WTC11 (cell line): ENCODE measurements around the gene NCKAP5. TPM values are rescaled to one million over a fixed set of nuclear protein-coding genes. Genes with fewer than 3 reads are reported as not detected.

Experiments
- ATAC-seq: fragments of 200-7000 bp; cut with Tn5 transposase; 2 replicates; pipeline ENCODE4 v1.10.0; 2021; ENCODE audit warnings: mild to moderate bottlenecking, moderate library complexity
- CTCF ChIA-PET: fragments of 300-600 bp; sonication (Branson Sonifier 250); formaldehyde crosslinking; loops from one replicate; lab custom pipeline; 2021; ENCODE audit warnings: antibody characterized with exemption; lab: Charles Lee
- POLR2A ChIA-PET: fragments of 350-600 bp; sonication (Branson Sonifier 250); formaldehyde crosslinking; loops from one replicate; lab custom pipeline; 2021; ENCODE audit warnings: antibody characterized with exemption; lab: Charles Lee
- DNase-seq: peaks from one replicate; pipeline ENCODE4 v3.0.0; 2021; ENCODE audit warnings: low spot score
- H3K27ac Mint-ChIP-seq: 2 replicates; pipeline ENCODE4 v1.8.0; 2021; ENCODE audit warnings: mixed read lengths
- H3K27me3 Mint-ChIP-seq: 2 replicates; pipeline ENCODE4 v1.8.0; 2021; ENCODE audit warnings: low read depth, mild to moderate bottlenecking, moderate library complexity, mixed read lengths
- H3K36me3 Mint-ChIP-seq: 2 replicates; pipeline ENCODE4 v1.8.0; 2021; ENCODE audit warnings: mixed read lengths
- H3K4me1 Mint-ChIP-seq: 2 replicates; pipeline ENCODE4 v1.8.0; 2022; ENCODE audit warnings: mixed read lengths
- H3K4me3 Mint-ChIP-seq: 2 replicates; pipeline ENCODE4 v1.8.0; 2021; ENCODE audit warnings: mild to moderate bottlenecking, moderate library complexity, mixed read lengths
- H3K9me3 Mint-ChIP-seq: 2 replicates; pipeline ENCODE4 v1.8.0; 2021; ENCODE audit warnings: mixed read lengths
- ATF6 ChIP-seq: sonication (generic); formaldehyde crosslinking; IDR thresholded peaks from 2 replicates; pipeline ENCODE4 v1.8.1; 2023; ENCODE audit warnings: mild to moderate bottlenecking, missing genetic modification reagents
- CBFB ChIP-seq: sonication (generic); formaldehyde crosslinking; IDR thresholded peaks from 2 replicates; pipeline ENCODE4 v1.8.1; 2022; ENCODE audit warnings: mild to moderate bottlenecking, low read depth, missing genetic modification reagents
- CTCF ChIP-seq: fragments of 200-600 bp; IDR thresholded peaks from 2 replicates; pipeline ENCODE4 v1.8.0; 2022; ENCODE audit warnings: antibody characterized with exemption
- FOXJ3 ChIP-seq: sonication (generic); formaldehyde crosslinking; IDR thresholded peaks from 2 replicates; pipeline ENCODE4 v1.9.0; 2021; ENCODE audit warnings: missing genetic modification reagents, mild to moderate bottlenecking, borderline replicate concordance
- FOXP4 ChIP-seq: sonication (generic); formaldehyde crosslinking; IDR thresholded peaks from 2 replicates; pipeline ENCODE4 v1.8.0; 2022; ENCODE audit warnings: mild to moderate bottlenecking, missing genetic modification reagents
- GTF2I ChIP-seq: fragments of 250-450 bp; sonication (Bioruptor Pico); conservative IDR thresholded peaks from 2 replicates; pipeline ENCODE4 v1.4.0; 2021; ENCODE audit warnings: mild to moderate bottlenecking
- MXD4 ChIP-seq: fragments of 250-450 bp; sonication (Bioruptor Pico); IDR thresholded peaks from 2 replicates; pipeline ENCODE4 v1.8.0; 2021; ENCODE audit warnings: mild to moderate bottlenecking, moderate library complexity, borderline replicate concordance
- NFYB ChIP-seq: sonication (generic); formaldehyde crosslinking; conservative IDR thresholded peaks from 2 replicates; pipeline ENCODE4 v1.8.0; 2022; ENCODE audit warnings: low read depth, missing genetic modification reagents
- NR3C1 ChIP-seq: sonication (generic); formaldehyde crosslinking; conservative IDR thresholded peaks from 2 replicates; pipeline ENCODE4 v1.8.1; 2023; ENCODE audit warnings: low read depth, mild to moderate bottlenecking, missing genetic modification reagents
- RELA ChIP-seq: sonication (generic); formaldehyde crosslinking; IDR thresholded peaks from 2 replicates; pipeline ENCODE4 v1.8.1; 2022; ENCODE audit warnings: missing genetic modification reagents, mild to moderate bottlenecking, borderline replicate concordance
- RORB ChIP-seq: fragments of 250-450 bp; sonication (Bioruptor Pico); IDR thresholded peaks from 2 replicates; pipeline ENCODE4 v1.9.0; 2021; ENCODE audit warnings: mild to moderate bottlenecking
- SP1 ChIP-seq: sonication (generic); formaldehyde crosslinking; conservative IDR thresholded peaks from 2 replicates; pipeline ENCODE4 v1.8.1; 2022; ENCODE audit warnings: missing genetic modification reagents
- ZNF121 ChIP-seq: sonication (generic); formaldehyde crosslinking; IDR thresholded peaks from 2 replicates; pipeline ENCODE4 v1.8.0; 2023; ENCODE audit warnings: missing genetic modification reagents
- ZNF219 ChIP-seq: sonication (generic); formaldehyde crosslinking; IDR thresholded peaks from 2 replicates; pipeline ENCODE4 v1.8.0; 2023; ENCODE audit warnings: missing genetic modification reagents, mild to moderate bottlenecking, borderline replicate concordance
- ZNF232 ChIP-seq: sonication (generic); formaldehyde crosslinking; IDR thresholded peaks from 2 replicates; pipeline ENCODE4 v1.8.0; 2022; ENCODE audit warnings: mild to moderate bottlenecking, missing genetic modification reagents
- ZNF416 ChIP-seq: fragments of 250-450 bp; sonication (Bioruptor Pico); IDR thresholded peaks from 2 replicates; pipeline ENCODE4 v1.9.0; 2021; ENCODE audit warnings: mild to moderate bottlenecking, inconsistent platforms
- total RNA-seq: library from RNA; stranded (reverse); gene quantifications from 3 replicates; pipeline ENCODE4 v1.2.3, GENCODE V29; 2021
- TF ChIP-seq, protein P1 (sequence below): sonication (generic); formaldehyde crosslinking; IDR thresholded peaks from 2 replicates; pipeline ENCODE4 v1.8.1; 2022; ENCODE audit warnings: low read depth, mild to moderate bottlenecking, moderate library complexity, missing genetic modification reagents, borderline replicate concordance
- TF ChIP-seq, protein P2 (sequence below): sonication (generic); formaldehyde crosslinking; IDR thresholded peaks from 2 replicates; pipeline ENCODE4 v1.8.1; 2023; ENCODE audit warnings: mild to moderate bottlenecking, moderate library complexity, missing genetic modification reagents

The NCKAP5 gene
- total RNA-seq, 1 experiment from 2014 or later, result 0.55 TPM

GRCh38 chr2:133157141-133157540, 411.1 kb downstream of the NCKAP5 start (continued):
- TF ChIP-seq, protein P1, sequence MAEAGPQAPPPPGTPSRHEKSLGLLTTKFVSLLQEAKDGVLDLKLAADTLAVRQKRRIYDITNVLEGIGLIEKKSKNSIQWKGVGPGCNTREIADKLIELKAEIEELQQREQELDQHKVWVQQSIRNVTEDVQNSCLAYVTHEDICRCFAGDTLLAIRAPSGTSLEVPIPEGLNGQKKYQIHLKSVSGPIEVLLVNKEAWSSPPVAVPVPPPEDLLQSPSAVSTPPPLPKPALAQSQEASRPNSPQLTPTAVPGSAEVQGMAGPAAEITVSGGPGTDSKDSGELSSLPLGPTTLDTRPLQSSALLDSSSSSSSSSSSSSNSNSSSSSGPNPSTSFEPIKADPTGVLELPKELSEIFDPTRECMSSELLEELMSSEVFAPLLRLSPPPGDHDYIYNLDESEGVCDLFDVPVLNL (CRISPR knock-in tag), result no peak
- no peak for TF ChIP-seq CBFB (CRISPR knock-in tag)
- TF ChIP-seq ZNF232 (CRISPR knock-in tag), result no peak
- TF ChIP-seq ATF6, result no peak

DNA sequence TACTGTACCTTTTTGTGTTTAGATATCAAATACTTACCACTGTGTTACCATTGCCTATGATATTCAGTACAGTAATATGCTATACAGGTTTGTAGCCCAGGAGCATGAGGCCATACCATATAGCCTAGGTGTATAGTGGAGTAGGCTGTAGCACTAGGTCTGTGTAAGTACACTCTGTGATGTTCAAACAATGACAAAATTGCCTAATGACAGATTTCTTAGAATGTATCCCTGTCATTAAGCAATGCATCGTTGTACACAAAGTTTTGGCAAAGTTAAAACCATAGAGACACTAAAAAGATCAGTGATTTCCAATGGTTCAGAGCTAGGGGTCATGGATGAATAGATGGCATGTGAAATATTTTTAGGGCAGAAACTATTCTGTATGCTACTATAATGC, 415.5 kb downstream of the NCKAP5 start:
- TF ChIP-seq FOXP4 (CRISPR knock-in tag) (no peak), CTCF (no peak), GTF2I (CRISPR knock-in tag) (no peak), NFYB (CRISPR knock-in tag) (no peak), RELA (CRISPR knock-in tag) (no peak), ZNF219 (CRISPR knock-in tag) (no peak)
- TF ChIP-seq, all 79 proteins: peak for 0
- Mint-ChIP-seq H3K27me3 (peaks cover 2% of the 10 kb centered on the region), H3K36me3 (peaks cover 16% of the 10 kb centered on the region), H3K4me3 (no peak overlapping the region), H3K27ac (no peak overlapping the region), H3K4me1 (peaks cover 11% of the 10 kb centered on the region), H3K9me3 (peaks cover 33% of the 10 kb centered on the region)
- CTCF ChIA-PET, result no interaction called here
- DNase-seq (no peak), ATAC-seq (no peak)
- POLR2A ChIA-PET, result no interaction called here

- Mint-ChIP-seq H3K27me3 (peaks cover 2% of the 10 kb centered on the region), H3K4me3 (no peak overlapping the region), H3K4me1 (peaks cover 9% of the 10 kb centered on the region), H3K27ac (no peak overlapping the region), H3K36me3 (peaks cover 6% of the 10 kb centered on the region), H3K9me3 (peaks cover 19% of the 10 kb centered on the region)
- CTCF ChIA-PET, result no interaction called here
- TF ChIP-seq ZNF416, result no peak
- TF ChIP-seq NR3C1 (CRISPR knock-in tag), result no peak
- no peak for TF ChIP-seq MXD4
- TF ChIP-seq ZNF121 (CRISPR knock-in tag), result no peak
- TF ChIP-seq, protein P2, sequence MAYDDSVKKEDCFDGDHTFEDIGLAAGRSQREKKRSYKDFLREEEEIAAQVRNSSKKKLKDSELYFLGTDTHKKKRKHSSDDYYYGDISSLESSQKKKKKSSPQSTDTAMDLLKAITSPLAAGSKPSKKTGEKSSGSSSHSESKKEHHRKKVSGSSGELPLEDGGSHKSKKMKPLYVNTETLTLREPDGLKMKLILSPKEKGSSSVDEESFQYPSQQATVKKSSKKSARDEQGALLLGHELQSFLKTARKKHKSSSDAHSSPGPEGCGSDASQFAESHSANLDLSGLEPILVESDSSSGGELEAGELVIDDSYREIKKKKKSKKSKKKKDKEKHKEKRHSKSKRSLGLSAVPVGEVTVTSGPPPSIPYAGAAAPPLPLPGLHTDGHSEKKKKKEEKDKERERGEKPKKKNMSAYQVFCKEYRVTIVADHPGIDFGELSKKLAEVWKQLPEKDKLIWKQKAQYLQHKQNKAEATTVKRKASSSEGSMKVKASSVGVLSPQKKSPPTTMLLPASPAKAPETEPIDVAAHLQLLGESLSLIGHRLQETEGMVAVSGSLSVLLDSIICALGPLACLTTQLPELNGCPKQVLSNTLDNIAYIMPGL (CRISPR knock-in tag), result no peak
- TF ChIP-seq RORB (CRISPR knock-in tag), result no peak
- TF ChIP-seq FOXJ3 (CRISPR knock-in tag), result no peak
- no peak for TF ChIP-seq SP1
- DNase-seq (no peak), ATAC-seq (no peak)
- POLR2A ChIA-PET, result no interaction called here
Observed at GRCh38 chr2:133148187-133148586, 420.1 kb downstream of the NCKAP5 start.
